GM12865 (cell line): Measurements from ENCODE around the gene PTMS.
"Not testable (repeated sequence)": the region's sequence is repeated elsewhere in the genome, so short reads cannot be mapped to it uniquely, and the experiment has no call there.

ENCODE experiments used
- DNase-seq: peaks from one replicate; pipeline ENCODE4 v3.0.0; 2010; ENCODE audit warnings: low read depth
- H3K4me3 ChIP-seq: 2 replicates; pipeline ENCODE4 v1.5.1; 2011; ENCODE audit warnings: mild to moderate bottlenecking, low read depth, low read length, control low read depth
- CTCF ChIP-seq: IDR thresholded peaks from 2 replicates; pipeline ENCODE4 v1.5.1; 2011; ENCODE audit warnings: low read length, control low read depth, low read depth, inconsistent platforms; ENCODE audit not compliant: insufficient read depth; ENCODE audit errors: missing control alignments

Gene PTMS

DNA sequence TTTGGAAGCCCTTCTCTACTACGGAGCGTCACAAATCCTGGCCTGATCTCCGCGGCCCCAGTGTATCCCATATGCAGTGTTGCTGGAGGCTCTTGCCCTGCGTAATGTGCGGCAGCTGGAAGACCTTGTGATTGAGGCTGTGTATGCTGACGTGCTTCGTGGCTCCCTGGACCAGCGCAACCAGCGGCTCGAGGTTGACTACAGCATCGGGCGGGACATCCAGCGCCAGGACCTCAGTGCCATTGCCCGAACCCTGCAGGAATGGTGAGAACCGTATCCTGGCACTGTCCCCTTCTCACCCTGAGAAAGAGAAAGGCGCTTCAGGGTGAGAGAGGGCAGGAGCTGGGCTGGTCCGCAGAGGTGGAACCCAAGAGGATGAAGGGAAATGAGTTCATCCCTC is 37.0 kb upstream of the PTMS start:
- TF ChIP-seq CTCF, result no peak
- no peak for DNase-seq

GRCh38 chr12:6730169-6730568 is 36.0 kb upstream of the PTMS start:
- H3K4me3 ChIP-seq, result no peak overlapping the region
- DNase-seq, result peak; percentile 30
- TF ChIP-seq CTCF, result no peak

More for the DNA sequence above, 37.0 kb upstream of the PTMS start:
- no peak overlapping the region for H3K4me3 ChIP-seq

- H3K4me3 ChIP-seq, result no peak overlapping the region
- DNase-seq, result no peak
- TF ChIP-seq CTCF, result no peak
Measured at GRCh38 chr12:6734506-6735387, 31.4 kb upstream of the PTMS start.

DNA sequence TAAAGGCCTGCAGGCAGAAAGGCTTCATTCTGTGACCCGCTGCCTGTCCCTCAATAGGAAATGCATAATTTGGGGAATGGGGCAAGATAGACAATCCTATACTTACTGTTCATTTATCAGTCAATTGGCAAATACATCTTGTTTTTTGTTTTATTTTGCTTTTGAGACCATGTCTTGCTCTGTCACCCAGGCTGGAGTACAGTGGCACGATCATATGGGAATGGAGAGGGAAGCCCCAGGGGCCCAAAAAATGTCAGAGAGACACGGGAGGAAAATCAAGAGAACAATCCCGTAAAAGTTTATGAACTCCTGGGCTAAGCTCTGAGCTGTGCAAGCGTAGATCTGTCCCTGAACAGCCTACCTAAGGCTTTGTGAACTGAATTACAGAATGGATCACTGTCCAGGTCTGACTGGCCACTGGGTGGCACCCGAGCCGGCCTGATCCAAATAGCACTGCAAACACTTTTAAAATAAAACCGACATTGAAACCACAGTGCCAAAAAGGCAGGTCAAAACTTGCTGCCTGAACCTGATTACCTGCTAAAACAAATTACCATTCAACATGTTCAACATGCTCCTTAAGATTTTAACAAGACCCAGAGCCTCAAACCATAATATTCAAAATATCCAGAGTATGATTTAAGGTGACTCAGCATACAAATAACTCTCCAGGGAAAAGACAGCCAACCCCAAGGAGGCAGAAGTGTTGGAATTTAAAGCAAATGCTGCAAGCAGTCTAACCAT is 30.5 kb upstream of the PTMS start:
- peak; percentile 49 for TF ChIP-seq CTCF
- DNase-seq, result peak; percentile 58
- H3K4me3 ChIP-seq, result no peak overlapping the region

- DNase-seq, result no peak
- H3K4me3 ChIP-seq, result no peak overlapping the region
- TF ChIP-seq CTCF, result no peak
Measured at GRCh38 chr12:6736754-6737153, 29.4 kb upstream of the PTMS start.

DNA sequence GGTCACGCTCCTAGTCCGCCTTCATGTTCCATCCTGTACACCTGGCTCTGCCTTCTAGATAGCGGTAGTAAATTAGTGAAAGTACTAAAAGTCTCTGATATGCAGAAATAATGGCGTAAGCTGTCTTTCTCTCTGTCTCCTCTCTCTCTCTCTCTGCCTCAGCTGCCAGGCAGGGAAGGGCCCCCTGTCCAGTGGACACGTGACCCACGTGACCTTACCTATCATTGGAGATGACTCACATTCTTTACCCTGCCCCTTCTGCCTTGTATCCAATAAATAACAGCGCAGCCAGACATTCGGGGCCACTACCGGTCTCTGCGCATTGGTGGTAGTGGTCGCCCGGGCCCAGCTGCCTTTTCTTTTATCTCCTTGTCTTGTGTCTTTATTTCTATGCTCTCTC is 24.1 kb upstream of the PTMS start:
- not testable (repeated sequence) for H3K4me3 ChIP-seq, DNase-seq

GRCh38 chr12:6742834-6743233 is 23.3 kb upstream of the PTMS start:
- DNase-seq, result no peak
- no peak for TF ChIP-seq CTCF
- H3K4me3 ChIP-seq, result no peak overlapping the region

DNA sequence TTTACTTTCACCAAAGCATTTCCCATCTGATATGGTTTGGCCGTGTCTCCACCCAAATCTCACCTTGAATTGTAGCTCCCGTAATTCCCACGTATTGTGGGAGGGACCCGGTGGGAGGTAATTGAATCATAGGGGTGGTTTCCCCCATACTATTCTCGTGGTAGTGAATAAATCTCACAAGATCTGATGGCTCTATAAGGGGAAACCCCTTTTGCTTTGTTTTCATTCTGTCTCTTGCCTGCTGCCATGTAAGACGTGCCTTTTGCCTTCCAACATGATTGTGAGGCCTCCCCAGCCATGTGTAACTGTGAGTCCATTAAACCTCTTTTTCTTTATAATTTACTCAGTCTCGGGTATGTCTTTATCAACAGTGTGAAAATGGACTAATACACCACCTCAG is 22.9 kb upstream of the PTMS start:
- DNase-seq, H3K4me3 ChIP-seq: not testable (repeated sequence)
